Inflammatory macrophage treated with lipopolysaccharide for 1 hour (primary cell): Measurements from ENCODE around the gene PPOX.

Experiments used
- DNase-seq, 2 donors: peaks; one replicate each; pipeline ENCODE4 v3.0.0-alpha.2; 2020 to 2022

Gene PPOX

GRCh38 chr1:161153682-161154337 is 12.4 kb upstream of the PPOX start, which contains the start of gene UFC1:
Gene UFC1, plus strand, starts transcription at chr1:161153978. Its CDS starts 20 bp downstream, at chr1:161153998.
- DNase-seq = peak; percentile 81 to 83

- DNase-seq = no peak
Observed at GRCh38 chr1:161157867-161158266, 8.4 kb upstream of the PPOX start.

GRCh38 chr1:161158316-161159010 is 7.8 kb upstream of the PPOX start:
- no peak for DNase-seq

- peak; percentile 82 to 93 for DNase-seq
Observed at GRCh38 chr1:161159087-161159912, 6.9 kb upstream of the PPOX start, which contains the start of gene USP21. Gene USP21, plus strand, starts transcription at chr1:161159500. Its CDS starts 1,141 bp downstream, at chr1:161160641.

- no peak for DNase-seq
Observed at GRCh38 chr1:161159913-161160243, 6.3 kb upstream of the PPOX start.

GRCh38 chr1:161160671-161161145 is 5.5 kb upstream of the PPOX start:
- DNase-seq = no peak

- no peak for DNase-seq
Observed at GRCh38 chr1:161161652-161162051, 4.6 kb upstream of the PPOX start.

- DNase-seq = no peak
Observed at GRCh38 chr1:161162052-161162451, 4.2 kb upstream of the PPOX start.

GRCh38 chr1:161162806-161163205 is 3.4 kb upstream of the PPOX start:
- no peak for DNase-seq

GRCh38 chr1:161163793-161164192 is 2.4 kb upstream of the PPOX start:
- DNase-seq = no peak

GRCh38 chr1:161164901-161165610 is 1.2 kb upstream of the PPOX start:
- no peak for DNase-seq

- no peak for DNase-seq
Observed at GRCh38 chr1:161166669-161167548, 683 bp downstream of the PPOX start.

- DNase-seq = no peak
Observed at GRCh38 chr1:161168906-161169305, 2.7 kb downstream of the PPOX start.

GRCh38 chr1:161171191-161171590 is 5.0 kb downstream of the PPOX start:
- no peak for DNase-seq

GRCh38 chr1:161171696-161172095 is 5.5 kb downstream of the PPOX start:
- no peak for DNase-seq

GRCh38 chr1:161172349-161172748 is 6.1 kb downstream of the PPOX start:
- no peak for DNase-seq

GRCh38 chr1:161172776-161173376 is 6.7 kb downstream of the PPOX start:
- DNase-seq = no peak

GRCh38 chr1:161173711-161174110 is 7.5 kb downstream of the PPOX start:
- no peak for DNase-seq

- no peak for DNase-seq
Observed at GRCh38 chr1:161174911-161175310, 8.7 kb downstream of the PPOX start.

- no peak for DNase-seq
Observed at GRCh38 chr1:161175771-161176453, 9.7 kb downstream of the PPOX start.
